HG03378 (cell line): ENCODE measurements around the gene ALDH3B2.
A peak's percentile ranks its signal among the peaks of the same experiment; 100 is the strongest.

ENCODE experiments used
- ATAC-seq: cut with Tn5 transposase; IDR thresholded peaks from one replicate; pipeline ENCODE4 v1.9.1; 2021; ENCODE audit warnings: mild to moderate bottlenecking, moderate library complexity; ENCODE audit not compliant: unreplicated experiment

ALDH3B2 gene

GRCh38 chr11:67615728-67616430 lies 58.5 kb downstream of the ALDH3B2 start:
- no peak for ATAC-seq

GRCh38 chr11:67614730-67615714 lies 59.4 kb downstream of the ALDH3B2 start:
- ATAC-seq, result no peak

- peak; percentile 71 for ATAC-seq
Measured at GRCh38 chr11:67613960-67614715, 60.3 kb downstream of the ALDH3B2 start.

GRCh38 chr11:67613313-67613959 lies 61.0 kb downstream of the ALDH3B2 start:
- ATAC-seq, result no peak

GRCh38 chr11:67612751-67613150 lies 61.7 kb downstream of the ALDH3B2 start:
- ATAC-seq, result no peak
